Measurements from ENCODE around the gene RHEB.

Gene RHEB

GRCh38 chr7:151429237-151429559 lies 90.5 kb downstream of the RHEB start:
- H3K27ac ChIP-seq = no peak overlapping the region
- no peak for TF ChIP-seq CTCF (conservative IDR thresholded peaks at IDR 0.05)

- no peak for TF ChIP-seq CTCF (conservative IDR thresholded peaks at IDR 0.05)
- no peak overlapping the region for H3K27ac ChIP-seq
Observed at GRCh38 chr7:151428378-151429236, 91.1 kb downstream of the RHEB start.

- no peak for TF ChIP-seq CTCF (conservative IDR thresholded peaks at IDR 0.05)
- no peak overlapping the region for H3K27ac ChIP-seq
Observed at GRCh38 chr7:151427705-151428377, 91.9 kb downstream of the RHEB start.

GRCh38 chr7:151426904-151427704 lies 92.6 kb downstream of the RHEB start:
- TF ChIP-seq CTCF (conservative IDR thresholded peaks at IDR 0.05) = no peak
- peak overlapping the region; percentile 7; the same call in 1 of the 2 replicates for H3K27ac ChIP-seq

GRCh38 chr7:151426441-151426903 lies 93.2 kb downstream of the RHEB start:
- H3K27ac ChIP-seq = peak overlapping the region; percentile 7; the same call in 1 of the 2 replicates
- TF ChIP-seq CTCF (conservative IDR thresholded peaks at IDR 0.05) = no peak

- no peak overlapping the region for H3K27ac ChIP-seq
- TF ChIP-seq CTCF (conservative IDR thresholded peaks at IDR 0.05) = no peak
Observed at GRCh38 chr7:151425670-151426440, 93.8 kb downstream of the RHEB start.
